GM19455 (cell line): ENCODE measurements around the gene TSR3.

ENCODE experiments used
- ATAC-seq: cut with Tn5 transposase; IDR thresholded peaks from one replicate; pipeline ENCODE4 v1.9.1; 2021; ENCODE audit not compliant: unreplicated experiment

The TSR3 gene

GRCh38 chr16:1311212-1311737, 40.4 kb downstream of the TSR3 start:
- no peak for ATAC-seq

- ATAC-seq, result no peak
Measured at GRCh38 chr16:1310832-1311200, 40.9 kb downstream of the TSR3 start.

DNA sequence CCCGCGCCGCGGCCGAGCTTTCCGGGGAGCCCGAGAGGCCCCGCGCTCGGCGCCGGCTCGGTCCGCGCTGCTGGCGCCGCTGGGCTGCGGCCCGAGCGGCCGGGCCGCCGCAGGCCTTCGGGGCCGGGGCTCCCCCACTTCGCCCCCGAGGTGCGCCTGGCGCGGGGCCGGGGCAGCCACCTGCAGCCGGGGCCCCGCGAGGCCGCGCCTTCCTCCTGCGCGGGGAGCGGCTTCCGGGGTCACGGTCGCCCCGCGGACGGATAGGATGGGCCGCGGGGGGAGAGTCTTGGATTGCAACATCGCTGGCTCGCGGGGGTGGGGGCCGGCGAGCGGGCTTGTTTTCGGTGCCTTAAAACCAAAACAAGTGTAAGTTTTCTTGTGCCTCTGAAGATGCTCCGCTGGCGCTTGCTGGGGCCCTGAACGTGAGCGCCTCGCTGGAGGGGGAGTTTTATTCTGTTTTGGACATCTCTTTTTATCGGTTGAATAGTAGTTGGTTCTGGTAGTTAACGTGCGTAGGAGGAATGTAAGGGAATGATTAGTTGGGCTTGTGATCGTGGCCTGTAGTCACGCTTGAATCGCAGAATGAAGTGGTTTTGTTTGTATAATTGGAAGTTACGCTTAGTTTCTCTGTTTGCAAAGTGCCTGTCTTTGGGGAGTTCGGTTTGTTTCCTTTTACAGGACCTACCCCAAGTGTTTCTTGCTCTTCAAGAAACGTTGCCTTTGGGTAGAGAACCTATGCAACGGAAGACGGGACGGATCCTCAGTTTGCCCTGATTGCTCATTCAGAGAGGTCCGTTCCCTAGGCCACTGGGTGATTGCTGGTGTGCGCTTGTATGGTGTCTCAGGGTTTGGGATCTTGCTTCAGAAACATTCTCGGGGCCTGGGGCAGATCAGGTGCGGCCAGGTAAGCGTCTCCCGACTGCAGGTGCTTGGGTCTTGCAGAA, 41.5 kb downstream of the TSR3 start:
- ATAC-seq, result peak; percentile 11

- ATAC-seq, result peak; percentile 63
Measured at GRCh38 chr16:1308977-1309885, 42.4 kb downstream of the TSR3 start, which contains the start of gene UBE2I. TSS of gene UBE2I (plus strand) at chr16:1309636. CDS start at chr16:1314031, 4,395 bp downstream.

- peak; percentile 7 for ATAC-seq
Measured at GRCh38 chr16:1308036-1308976, 43.4 kb downstream of the TSR3 start.

GRCh38 chr16:1306334-1306733, 45.3 kb downstream of the TSR3 start:
- ATAC-seq, result no peak

GRCh38 chr16:1305823-1306222, 45.9 kb downstream of the TSR3 start:
- ATAC-seq, result no peak

DNA sequence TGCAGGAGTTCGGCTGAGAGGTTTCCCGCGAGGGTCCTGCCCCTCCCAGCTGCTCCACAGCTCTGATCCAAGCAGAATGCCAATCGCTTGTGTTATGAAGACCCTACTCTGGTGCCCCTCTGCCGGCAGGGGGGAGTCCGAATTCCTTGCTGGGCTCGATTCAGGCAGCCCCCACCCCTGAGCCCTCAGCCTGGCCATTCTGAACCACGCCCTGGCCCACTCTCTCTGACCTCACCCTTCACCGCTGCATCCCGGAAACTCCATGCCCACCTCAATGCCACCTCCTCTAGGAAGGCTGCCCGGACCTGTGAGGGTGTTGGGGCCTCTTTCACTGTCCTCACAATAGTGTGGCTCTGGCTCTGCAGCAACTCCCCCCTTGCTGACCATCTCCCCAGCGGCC, 50.1 kb downstream of the TSR3 start:
- ATAC-seq, result no peak

DNA sequence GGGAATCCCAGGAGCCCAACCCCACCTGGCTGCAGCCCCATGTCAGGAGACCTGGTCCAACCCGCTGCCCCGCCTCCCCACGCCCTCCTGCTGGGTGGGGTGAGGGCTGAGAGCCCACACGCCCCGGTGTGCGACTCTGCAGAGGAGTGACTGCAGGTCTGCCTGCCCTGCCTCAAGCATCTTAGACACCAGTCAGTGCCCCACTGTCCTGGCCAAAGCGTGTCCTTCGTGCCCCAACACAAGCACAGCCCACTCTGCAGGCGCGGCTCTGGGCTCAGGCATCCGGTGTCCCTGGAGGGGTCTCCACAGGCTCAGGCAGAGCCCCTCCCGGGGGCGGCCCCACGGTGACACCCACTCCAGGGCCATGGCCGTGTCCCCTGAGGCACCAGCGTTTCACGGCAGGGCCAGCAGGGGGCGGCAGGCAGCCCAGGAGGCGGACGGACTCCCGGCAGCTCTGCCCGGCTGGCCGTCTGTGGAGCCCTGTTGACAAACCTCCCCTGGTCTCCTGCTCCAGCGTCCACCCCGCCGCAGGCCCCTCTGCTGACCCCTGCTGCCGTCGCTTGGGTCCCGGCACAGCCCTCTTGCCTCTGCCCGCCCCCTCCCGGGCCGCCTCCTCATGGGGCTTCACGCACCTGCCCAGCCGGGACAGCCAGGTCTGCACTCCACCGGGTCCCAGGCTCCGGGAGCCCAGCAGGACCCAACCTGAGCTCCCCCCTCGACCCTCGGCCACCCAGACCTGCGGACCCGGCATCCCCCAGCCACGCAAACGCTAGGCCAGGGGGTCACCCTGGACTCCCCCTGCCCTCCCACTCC, 50.8 kb downstream of the TSR3 start:
- no peak for ATAC-seq

- no peak for ATAC-seq
Measured at GRCh38 chr16:1299868-1300203, 51.8 kb downstream of the TSR3 start.
